Measurements from ENCODE around the gene ZDHHC9. TPM values are rescaled to one million over a fixed set of nuclear protein-coding genes. Genes with fewer than 3 reads are reported as not detected.

The ZDHHC9 gene
- total RNA-seq, 1 donor from 2014 or later = 33.1 TPM

GRCh38 chrX:129781680-129782495, 61.8 kb downstream of the ZDHHC9 start:
- peaks cover 25% of the 10 kb centered on the region for H3K4me1 Mint-ChIP-seq
- no peak overlapping the region for H3K4me3 Mint-ChIP-seq
- Histone ChIP-seq H3K4me3 (no peak overlapping the region), H3K36me3 (no peaks in the 10 kb centered on the region), H3K27ac (no peak overlapping the region), H2AFZ (replicated peaks) (no peak overlapping the region), H4K20me1 (ENCODE audit: low read depth) (no peaks in the 10 kb centered on the region), H3K4me2 (no peak overlapping the region), H3K27me3 (no peaks in the 10 kb centered on the region), H3K79me2 (ENCODE audit: low read depth) (no peaks in the 10 kb centered on the region), H3K9ac (no peak overlapping the region), H3F3A (ENCODE audit: low read depth) (no peaks in the 10 kb centered on the region), H3K4me1 (no peaks in the 10 kb centered on the region), H3K9me3 (ENCODE audit: low read depth) (no peaks in the 10 kb centered on the region)
- no peaks in the 10 kb centered on the region for H3K36me3 Mint-ChIP-seq
- no peak for DNase-seq (ENCODE audit: low spot score)
- H3K9me3 Mint-ChIP-seq = peaks cover 2% of the 10 kb centered on the region
- H3K27me3 Mint-ChIP-seq (ENCODE audit: insufficient read depth, low read depth) = peaks cover 2% of the 10 kb centered on the region
- H3K27ac Mint-ChIP-seq = peak overlapping the region; percentile 91
- TF ChIP-seq CTCF (IDR thresholded peaks at IDR 0.05) (no peak), EZH2phosphoT487 (IDR thresholded peaks at IDR 0.05) (no peak), EZH2 (IDR thresholded peaks at IDR 0.05) (no peak)

DNA sequence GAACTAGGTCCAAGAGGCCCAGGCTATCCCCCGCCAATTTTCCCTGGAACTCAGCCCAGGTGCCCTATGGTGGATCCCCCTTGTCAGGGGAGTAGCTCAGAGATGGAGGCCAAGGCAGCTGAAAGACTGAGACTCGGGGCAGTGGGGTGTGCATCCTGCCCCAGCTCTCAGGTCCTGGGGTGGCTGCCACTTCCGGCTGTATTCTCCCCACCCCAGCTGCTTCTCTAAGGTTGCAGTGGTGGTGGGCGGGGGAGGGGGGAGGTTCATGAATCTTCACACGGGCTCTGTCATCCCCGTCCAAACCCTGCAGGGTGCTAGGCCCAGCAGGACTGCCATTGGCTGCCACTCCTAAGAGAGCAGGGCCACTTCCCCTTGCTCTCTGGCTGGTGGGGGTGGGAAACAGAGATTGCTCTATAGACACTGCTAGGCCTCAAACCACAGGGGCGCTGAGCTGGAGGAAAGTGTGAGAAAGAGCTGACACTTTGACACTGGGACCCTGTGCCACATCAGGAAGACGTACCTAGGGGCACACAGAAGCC, 62.5 kb downstream of the ZDHHC9 start:
- Mint-ChIP-seq H3K36me3 (no peaks in the 10 kb centered on the region), H3K4me1 (peaks cover 27% of the 10 kb centered on the region), H3K4me3 (no peak overlapping the region), H3K9me3 (peaks cover 2% of the 10 kb centered on the region), H3K27me3 (ENCODE audit: insufficient read depth, low read depth) (peaks cover 2% of the 10 kb centered on the region), H3K27ac (peak overlapping the region; percentile 91)
- Histone ChIP-seq H3K9me3 (ENCODE audit: low read depth) (no peaks in the 10 kb centered on the region), H4K20me1 (ENCODE audit: low read depth) (no peaks in the 10 kb centered on the region), H3K4me3 (no peak overlapping the region), H3K4me1 (no peaks in the 10 kb centered on the region), H3K36me3 (no peaks in the 10 kb centered on the region), H3K4me2 (no peak overlapping the region), H3K27ac (no peak overlapping the region), H3K79me2 (ENCODE audit: low read depth) (no peaks in the 10 kb centered on the region), H3F3A (ENCODE audit: low read depth) (no peaks in the 10 kb centered on the region), H3K9ac (no peak overlapping the region), H3K27me3 (no peaks in the 10 kb centered on the region), H2AFZ (replicated peaks) (no peak overlapping the region)
- DNase-seq (ENCODE audit: low spot score) = no peak
- TF ChIP-seq EZH2phosphoT487 (IDR thresholded peaks at IDR 0.05) (no peak), EZH2 (IDR thresholded peaks at IDR 0.05) (no peak), CTCF (IDR thresholded peaks at IDR 0.05) (no peak)

- H3K27me3 Mint-ChIP-seq (ENCODE audit: insufficient read depth, low read depth) = peaks cover 2% of the 10 kb centered on the region
- TF ChIP-seq EZH2 (IDR thresholded peaks at IDR 0.05) = no peak
- TF ChIP-seq CTCF (IDR thresholded peaks at IDR 0.05) = no peak
- no peak for TF ChIP-seq EZH2phosphoT487 (IDR thresholded peaks at IDR 0.05)
- no peak overlapping the region for H2AFZ ChIP-seq (replicated peaks)
- no peaks in the 10 kb centered on the region for H3K36me3 ChIP-seq
- peak overlapping the region; percentile 88 for H3K27ac Mint-ChIP-seq
- H3K27ac ChIP-seq = no peak overlapping the region
- H4K20me1 ChIP-seq (ENCODE audit: low read depth) = no peaks in the 10 kb centered on the region
- DNase-seq (ENCODE audit: low spot score) = no peak
- no peak overlapping the region for H3K9ac ChIP-seq
- H3K4me3 ChIP-seq = no peak overlapping the region
- no peaks in the 10 kb centered on the region for H3K36me3 Mint-ChIP-seq
- no peak overlapping the region for H3K4me2 ChIP-seq
- H3K4me1 Mint-ChIP-seq = peaks cover 24% of the 10 kb centered on the region
- no peaks in the 10 kb centered on the region for H3F3A ChIP-seq (ENCODE audit: low read depth)
- H3K27me3 ChIP-seq = no peaks in the 10 kb centered on the region
- no peaks in the 10 kb centered on the region for H3K79me2 ChIP-seq (ENCODE audit: low read depth)
- no peaks in the 10 kb centered on the region for H3K9me3 ChIP-seq (ENCODE audit: low read depth)
- H3K4me3 Mint-ChIP-seq = no peak overlapping the region
- H3K9me3 Mint-ChIP-seq = peaks cover 2% of the 10 kb centered on the region
- no peaks in the 10 kb centered on the region for H3K4me1 ChIP-seq
Measured at GRCh38 chrX:129780441-129781105, 63.1 kb downstream of the ZDHHC9 start.

All from neural progenitor cell (in vitro differentiated cells).